G401 (cell line): ENCODE results near the gene SLC12A5. TPM values are rescaled to one million over a fixed set of nuclear protein-coding genes. Genes with fewer than 3 reads are reported as not detected.
A peak's percentile ranks its signal among the peaks of the same experiment; 100 is the strongest.

ENCODE experiments used
- DNase-seq: peaks from one replicate; pipeline ENCODE4 v3.0.0-alpha.2; 2015; ENCODE audit warnings: low spot score
- in situ Hi-C: cut with HindIII; loops from 2 replicates; pipeline ENCODE4 v1.10.0; 2016; ENCODE audit warnings: low sequenced_read_pairs, mixed read lengths
- total RNA-seq: library from RNA; depleted of rRNA; stranded (reverse); fragments of >200 nt; shearing (Covaris generic); gene quantifications from 2 replicates; pipeline ENCODE4 v1.2.3, GENCODE V29; 2014

The SLC12A5 gene
- total RNA-seq, 1 experiment from 2014 or later = 0.03 TPM

DNA sequence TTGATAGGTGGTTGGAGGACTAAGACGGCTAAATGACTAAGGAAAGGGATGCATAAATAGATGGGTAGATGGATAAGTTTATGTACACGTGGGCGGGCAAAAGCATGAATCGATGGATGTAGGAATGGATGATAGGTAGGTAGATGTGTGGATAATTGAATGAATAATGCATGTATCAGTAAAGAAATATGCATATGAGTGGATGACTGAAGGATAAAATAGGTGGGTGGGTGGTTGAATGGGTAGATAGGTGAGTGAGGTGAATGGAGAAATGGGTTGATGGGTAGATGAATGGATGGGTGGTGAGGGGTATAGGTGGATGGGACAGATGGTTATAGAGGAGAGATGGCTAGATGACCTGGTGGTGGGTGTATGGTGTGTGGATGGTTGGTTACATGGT is 20.2 kb downstream of the SLC12A5 start:
- in situ Hi-C loops = no loop called here
- no peak for DNase-seq

DNA sequence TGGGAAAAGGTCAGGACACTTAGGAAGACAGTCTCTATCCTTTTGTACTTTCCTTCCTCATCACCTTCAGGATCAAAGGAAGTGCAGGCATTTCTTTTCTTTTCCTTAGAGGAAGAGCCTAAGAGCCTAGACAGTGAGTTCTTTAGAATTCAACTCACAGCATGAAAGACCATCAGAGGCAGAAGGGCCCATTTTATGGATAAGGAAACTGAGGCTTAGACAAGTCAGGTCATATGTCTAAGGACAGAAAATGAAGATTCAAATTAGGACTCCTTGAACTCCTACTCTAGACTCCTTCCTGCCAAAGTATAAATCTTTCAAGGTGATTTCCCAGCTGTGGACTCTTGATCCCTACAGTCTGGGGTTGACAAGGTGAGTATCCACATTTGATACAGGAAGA is 20.8 kb downstream of the SLC12A5 start:
- no peak for DNase-seq
- in situ Hi-C loops = no loop called here

DNA sequence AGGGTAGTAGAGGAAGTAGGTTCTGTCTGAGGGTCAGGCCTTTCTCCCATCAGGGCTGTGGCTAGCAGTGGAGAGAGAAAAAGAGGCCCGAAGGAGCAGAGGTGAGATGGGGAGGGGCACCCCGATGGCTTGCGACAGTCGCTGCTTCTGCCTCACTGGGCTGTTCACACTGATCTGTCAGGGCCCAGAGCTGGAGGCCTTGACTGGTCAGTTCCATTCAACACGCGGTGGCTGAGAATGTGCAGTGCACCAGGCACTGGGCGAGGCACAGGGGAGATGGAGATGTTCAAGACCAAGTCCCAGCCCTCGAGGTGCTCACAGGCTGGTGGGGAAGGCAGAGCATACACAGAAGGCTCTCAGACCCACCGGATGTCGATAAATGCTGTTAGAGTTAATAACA is 21.4 kb downstream of the SLC12A5 start:
- in situ Hi-C loops = no loop called here
- DNase-seq = no peak

DNA sequence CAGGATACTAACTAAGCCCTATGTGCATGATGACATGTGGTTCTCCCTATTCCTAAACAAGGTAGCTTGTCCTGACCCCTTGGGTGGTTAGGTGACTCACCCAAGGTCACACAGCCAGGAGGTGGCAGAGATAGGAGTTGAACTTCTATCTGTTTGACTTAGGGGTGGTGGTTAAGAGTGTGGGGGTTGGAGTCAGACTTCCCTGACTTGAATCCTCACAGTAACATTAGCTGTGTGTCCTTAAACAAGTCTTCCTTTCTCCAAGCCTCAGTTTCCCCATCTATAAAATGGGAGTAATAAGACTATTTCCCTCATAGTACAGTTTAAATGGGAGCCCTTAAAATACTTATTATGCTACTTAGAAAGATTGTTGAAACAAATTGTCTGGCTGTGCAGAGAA is 21.9 kb downstream of the SLC12A5 start:
- DNase-seq = no peak
- in situ Hi-C loops = no loop called here

DNA sequence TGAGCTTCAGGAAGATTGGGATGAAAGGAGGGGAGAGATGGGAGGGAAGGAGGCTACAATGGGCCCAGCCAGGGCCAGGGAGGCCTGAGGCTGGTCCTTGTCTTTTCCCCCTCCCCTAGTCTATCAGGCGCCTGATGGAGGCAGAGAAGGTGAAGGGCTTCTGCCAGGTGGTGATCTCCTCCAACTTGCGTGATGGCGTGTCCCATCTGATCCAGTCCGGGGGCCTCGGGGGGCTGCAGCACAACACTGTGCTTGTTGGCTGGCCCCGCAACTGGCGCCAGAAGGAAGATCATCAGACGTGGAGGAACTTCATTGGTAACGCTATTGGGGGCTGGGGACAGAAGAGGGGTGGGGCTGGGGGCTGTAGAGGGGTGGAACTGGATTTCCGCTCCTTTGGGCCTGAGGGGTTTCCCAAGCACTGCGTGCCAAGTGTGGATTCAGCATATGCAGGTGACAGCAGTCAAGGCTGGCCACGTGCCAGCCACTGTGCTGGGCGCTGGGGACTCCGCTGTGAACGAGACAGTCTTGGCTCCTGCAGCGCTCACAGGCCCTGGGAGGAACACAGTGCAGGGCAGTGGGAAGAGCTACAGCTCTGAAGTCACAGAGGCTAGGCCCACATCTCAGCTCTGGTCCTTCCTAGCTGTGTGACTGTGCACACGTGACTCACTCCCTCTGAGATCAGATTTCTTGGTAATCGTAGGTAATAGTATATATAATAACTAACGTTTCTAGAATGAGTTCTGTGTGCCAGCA is 22.7 kb downstream of the SLC12A5 start:
- in situ Hi-C loops = no loop called here
- DNase-seq = peak; percentile 63

DNA sequence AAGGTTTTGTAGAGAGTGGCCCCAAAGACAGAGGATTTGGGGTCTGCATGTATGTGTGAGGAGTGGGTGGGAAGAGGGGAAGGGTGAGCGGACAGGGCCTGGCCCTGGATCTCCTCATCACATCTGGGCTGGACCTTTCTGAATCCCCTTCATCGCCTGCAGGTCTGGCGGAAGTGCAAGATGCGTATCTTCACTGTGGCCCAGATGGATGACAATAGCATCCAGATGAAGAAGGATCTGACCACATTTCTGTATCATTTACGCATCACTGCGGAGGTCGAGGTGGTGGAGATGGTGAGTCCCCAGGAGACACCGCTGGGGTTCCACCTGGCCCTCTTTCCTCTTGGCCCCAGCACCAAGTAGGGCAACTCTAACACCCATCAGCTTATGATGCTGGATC is 24.4 kb downstream of the SLC12A5 start:
- in situ Hi-C loops = no loop called here

DNA sequence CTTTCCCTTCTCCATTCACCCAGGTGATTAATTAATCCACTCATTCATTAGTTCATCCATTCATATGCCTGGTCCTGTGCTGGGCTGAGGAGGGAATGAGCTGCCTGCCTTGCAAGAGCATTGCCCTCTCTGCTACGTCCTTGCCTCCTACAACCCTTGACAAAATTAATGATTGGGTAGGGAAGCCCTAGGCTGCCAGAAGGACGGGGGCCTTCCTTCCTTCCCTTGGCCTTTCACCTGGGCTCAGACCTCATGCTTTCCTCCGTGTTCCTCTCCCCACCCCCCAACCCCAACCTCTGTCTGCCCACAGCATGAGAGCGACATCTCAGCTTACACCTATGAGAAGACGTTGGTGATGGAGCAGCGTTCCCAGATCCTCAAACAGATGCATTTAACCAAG is 25.6 kb downstream of the SLC12A5 start:
- DNase-seq = no peak
- in situ Hi-C loops = no loop called here

More for the DNA sequence above, 24.4 kb downstream of the SLC12A5 start:
- no peak for DNase-seq

DNA sequence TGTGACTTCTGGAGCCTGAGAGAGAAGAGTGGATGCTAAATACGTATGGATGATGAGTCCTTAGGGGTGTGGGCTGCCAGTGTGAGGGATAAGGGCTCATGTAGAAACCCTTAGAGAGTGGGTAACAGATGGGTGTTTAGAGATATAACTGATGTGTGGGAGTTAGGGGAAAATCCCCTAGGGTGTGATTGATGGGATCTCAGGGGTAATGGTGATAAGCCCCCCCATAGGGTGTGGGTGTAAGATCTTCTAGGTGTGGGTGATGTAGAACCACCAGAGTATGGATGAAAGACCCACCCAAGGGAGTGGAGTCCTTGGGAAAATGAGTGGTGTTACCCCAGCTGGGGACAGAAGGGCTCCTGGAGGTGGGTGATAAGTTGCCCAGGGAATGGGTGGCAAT is 26.3 kb downstream of the SLC12A5 start:
- in situ Hi-C loops = no loop called here
- DNase-seq = no peak

DNA sequence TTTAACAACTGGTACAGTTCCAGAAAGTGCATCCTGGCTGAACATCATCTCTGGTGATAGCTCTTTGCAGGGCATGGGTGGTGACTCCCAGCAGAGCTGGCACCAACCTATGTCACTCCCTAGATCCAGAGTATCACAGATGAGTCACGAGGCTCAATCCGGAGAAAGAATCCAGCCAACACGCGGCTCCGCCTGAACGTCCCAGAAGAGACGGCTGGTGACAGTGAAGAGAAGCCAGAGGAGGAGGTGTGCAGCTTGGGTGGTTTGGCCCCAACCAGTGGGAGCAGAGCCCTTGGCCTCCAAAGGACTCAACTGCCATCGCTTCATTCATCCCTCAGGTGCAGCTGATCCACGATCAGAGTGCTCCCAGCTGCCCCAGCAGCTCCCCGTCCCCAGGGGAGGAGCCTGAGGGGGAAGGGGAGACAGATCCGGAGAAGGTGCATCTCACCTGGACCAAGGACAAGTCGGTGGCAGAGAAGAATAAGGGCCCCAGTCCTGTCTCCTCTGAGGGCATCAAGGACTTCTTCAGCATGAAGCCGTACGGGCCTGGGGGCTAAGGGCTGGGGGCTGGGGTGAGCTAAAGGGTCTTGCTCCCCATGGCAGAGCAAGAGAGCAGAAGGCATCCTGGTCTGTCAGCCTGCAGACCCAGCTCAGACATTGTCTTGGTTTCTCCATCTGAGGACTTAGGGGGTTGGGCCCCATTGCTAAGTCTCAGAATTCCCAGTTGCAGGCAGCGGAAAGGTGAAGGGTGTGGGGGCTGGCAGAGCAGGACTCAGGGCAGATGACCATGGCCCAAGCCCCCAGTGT is 27.2 kb downstream of the SLC12A5 start:
- no peak for DNase-seq
- in situ Hi-C loops = no loop called here

DNA sequence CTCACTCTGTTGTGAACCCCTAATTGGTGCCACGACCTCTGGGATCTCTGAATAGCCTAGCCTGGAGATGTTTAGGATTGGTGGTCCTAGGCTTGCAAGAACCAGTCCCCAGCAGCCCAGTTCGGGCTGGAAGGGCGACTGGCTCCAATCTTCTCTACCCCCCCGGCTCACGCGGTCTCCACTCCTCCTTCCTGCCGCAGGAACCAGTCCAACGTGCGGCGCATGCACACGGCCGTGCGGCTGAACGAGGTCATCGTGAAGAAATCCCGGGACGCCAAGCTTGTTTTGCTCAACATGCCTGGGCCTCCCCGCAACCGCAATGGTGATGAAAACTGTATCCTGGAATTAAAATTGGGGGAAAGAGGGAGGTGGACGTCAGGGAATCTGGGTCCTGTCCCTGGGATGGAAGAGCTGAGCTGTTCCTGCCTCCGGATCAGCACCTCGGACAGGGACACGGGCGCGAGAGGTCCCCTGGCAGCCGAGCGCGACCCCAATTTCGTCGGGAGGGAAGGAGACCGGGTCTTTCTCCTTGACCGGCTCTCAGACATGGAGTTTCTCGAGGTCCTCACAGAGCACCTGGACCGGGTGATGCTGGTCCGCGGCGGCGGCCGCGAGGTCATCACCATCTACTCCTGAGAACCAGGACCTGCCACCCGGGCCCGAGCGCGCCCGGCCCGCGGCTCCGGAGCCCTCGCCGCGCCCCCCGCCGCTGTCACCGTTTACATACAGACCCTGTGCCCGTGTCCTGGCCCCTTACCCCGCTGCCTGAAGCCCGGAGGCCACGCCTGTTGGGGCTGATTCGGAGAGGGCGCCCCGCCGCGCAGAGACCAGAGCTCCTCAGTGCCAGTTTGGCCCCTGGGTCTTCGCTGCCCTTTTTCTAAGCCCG is 28.2 kb downstream of the SLC12A5 start:
- in situ Hi-C loops = no loop called here
- no peak for DNase-seq

DNA sequence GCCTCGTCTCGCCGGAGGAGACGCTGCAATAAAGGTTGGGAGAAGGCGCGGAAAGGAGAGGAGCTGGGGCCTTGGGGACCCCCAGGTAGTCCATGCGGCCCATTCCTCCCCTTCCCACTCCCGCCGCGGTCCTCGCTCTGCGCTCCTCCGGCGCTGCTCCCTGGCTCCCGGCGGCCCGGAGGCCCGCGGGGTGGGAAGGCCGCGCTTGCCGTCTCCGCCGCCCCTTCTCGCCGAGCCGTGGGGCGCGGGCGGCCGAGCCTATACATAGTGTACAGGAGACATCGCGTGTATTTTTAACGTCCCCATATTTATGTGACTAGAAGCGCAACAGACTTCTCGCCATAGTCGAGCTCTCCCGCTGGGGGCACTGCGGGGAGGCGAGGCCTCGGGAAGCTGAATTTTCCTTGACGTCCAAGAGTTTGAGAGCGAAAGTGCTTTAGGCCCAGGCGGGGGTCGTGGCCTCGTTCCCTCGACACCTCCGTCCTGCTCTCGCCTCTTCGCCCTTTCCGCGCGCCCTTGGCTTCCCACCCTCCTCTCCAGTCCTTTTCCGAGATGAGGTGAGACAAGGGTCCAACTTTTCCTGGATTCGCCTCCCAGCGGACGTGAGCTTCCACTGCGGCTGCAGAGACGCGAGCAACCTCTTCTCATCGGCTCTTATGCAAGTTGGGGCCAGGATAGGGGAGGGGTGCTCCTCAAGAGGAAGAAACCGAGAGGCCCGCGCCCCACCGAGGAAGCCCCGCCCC is 29.0 kb downstream of the SLC12A5 start:
- DNase-seq = no peak

DNA sequence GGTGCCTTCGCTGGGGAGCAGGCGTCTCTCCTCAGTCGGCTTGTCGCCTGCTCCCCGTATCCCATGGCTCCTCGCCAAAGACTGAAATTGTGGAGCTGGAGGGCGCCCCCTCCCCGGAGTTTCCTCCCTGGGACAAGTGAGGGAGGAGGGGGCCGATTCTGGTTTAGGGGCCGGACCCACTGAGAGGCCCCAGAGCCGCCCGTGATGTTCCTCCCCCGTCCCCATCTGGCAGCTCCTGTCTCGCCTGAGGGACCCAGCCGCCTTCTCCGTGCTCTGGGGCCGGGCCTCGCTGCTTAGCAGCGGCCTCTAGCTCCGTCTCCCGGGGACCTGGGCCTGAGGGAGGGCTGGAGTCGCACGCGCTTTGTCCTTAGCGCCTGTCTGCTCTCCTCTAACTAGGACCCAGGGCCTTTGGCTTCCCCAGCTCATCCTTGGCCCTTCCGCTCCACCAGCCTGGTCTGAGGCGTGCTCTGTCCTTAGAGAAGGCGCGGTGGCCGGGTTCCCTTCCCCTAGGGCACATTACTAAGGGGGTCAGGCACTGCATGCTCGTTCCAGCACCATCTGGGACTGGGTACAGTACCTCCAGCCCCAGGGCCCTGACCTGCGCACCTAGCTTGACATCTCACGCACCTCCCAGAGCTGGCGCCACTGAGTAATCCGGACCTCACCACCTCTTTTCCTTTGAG is 29.7 kb downstream of the SLC12A5 start:
- DNase-seq = no peak
- in situ Hi-C loops = no loop called here

More for the DNA sequence above, 29.0 kb downstream of the SLC12A5 start:
- in situ Hi-C loops = no loop called here

DNA sequence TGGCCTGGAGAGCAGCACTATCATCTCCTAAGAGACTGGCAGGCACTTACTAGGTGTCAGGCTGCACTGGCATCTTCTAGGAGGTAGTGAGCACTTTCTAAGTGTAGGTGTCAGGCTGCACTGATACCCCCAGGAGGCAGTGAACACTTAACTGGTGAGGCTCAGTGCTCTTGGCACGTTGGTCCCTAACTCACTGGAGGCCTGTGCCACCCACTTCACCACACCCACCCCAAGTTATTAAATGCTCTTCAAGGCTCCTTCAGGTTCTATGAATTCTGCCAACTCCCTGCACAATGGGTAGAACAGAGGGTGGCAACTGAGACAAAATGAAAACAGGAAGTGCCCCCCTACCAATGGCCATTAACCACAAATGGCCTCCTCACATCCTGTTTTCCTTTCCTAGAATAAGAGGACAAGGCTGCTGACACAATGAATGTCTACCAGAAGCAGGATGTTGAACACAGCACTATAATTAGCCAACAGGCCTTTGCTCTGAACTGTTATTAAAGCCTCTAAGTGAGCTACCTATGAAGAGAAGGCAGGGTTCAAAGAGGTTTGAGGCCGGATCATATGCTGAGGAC is 31.4 kb downstream of the SLC12A5 start:
- in situ Hi-C loops = no loop called here
- DNase-seq = no peak

DNA sequence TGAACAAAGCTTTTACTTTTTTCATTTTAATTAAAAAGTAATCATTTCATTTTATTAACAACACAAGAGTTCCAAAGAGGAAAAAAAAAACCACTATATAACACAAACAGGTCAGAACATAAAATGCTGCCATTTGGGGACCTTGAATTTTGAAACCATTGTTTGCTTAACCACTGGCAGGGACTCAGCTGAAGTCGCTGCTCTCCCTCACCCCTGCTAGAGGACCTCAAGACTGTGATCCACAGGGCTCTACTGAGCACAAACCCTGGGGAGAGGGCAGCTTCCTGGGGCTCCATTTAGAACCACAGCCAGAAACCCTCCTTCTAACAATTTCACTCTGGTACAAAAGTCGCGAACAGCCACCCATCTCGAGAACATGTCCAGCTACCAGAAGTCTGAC is 32.0 kb downstream of the SLC12A5 start:
- no peak for DNase-seq
- in situ Hi-C loops = no loop called here

DNA sequence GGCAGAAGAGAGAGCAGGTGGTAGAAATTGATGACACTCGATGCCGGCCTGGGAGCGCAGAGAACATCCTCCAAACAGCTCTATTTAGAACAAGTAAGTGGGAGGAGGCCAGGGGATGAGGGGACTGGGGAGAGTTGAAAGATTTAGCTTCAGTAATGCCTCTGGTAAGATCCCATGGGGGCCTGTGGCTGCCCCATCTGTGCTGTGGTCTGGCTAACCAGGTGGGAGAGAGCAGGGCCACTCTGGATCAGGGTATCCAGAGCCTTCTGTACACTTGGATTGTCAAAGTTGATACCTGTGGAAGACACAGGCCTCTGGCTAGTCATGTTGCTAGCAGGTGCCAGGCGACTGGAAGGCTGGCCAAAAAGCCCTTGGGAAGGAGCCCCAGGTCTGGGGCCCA is 33.1 kb downstream of the SLC12A5 start:
- no peak for DNase-seq
- in situ Hi-C loops = no loop called here

DNA sequence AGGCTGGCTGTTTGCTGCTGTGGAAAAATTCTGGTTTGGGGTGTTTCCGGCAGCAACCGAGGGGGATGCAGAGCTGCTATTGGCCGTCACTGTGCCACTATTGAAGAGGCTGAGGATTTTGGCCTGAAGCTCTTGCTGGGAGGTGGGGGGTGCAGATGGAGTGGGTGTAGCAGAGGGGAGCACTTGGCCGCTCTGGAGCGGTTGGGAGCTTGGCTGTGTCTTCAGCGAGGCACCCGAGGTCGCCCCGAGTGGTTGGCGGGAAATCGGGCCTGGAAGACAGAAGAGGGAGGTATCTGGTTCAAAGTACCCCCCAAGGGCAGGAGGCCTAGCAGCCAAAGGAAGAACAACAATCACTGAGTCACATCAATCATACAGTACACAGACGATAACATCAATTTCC is 33.6 kb downstream of the SLC12A5 start:
- in situ Hi-C loops = no loop called here
- DNase-seq = no peak

DNA sequence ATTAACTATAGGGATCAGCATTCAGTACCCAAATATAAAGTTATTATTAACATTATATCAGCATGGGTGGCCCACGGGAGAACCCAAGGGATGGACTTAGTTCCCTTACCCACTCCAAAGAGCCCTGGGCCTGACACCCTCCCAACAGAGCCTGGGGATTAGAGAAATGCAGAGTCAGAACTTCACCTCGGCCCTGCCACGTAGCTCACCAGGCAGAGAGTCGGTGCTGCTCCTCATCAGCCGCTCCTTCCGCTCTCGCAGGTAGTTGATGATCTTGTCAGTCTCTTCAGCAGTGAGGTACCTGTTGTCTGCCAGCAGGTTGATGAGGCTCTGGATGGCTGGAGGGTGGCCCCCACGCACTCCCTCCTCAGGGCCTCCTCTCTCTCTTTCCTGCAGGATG is 34.1 kb downstream of the SLC12A5 start:
- in situ Hi-C loops = no loop called here
- DNase-seq = no peak

DNA sequence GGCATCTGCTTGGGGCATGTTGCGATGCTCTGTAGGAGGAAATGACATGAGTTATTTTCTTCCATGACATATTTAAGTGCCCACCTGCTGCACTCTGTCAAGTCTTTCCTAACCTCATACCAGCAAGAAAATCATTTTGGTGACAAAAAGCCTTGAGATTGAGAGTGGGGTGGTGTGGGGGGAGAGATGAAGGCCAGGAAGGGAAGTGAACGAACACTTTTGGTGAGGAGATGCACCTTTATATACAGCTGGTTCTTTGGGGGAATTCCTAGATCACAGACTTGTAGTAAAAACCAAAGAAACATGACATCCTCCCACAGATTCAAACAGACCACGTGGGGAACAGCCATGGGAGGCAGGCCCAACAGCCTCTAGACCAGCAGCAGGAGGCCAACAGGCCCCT is 34.6 kb downstream of the SLC12A5 start:
- DNase-seq = no peak
- in situ Hi-C loops = no loop called here
